HTR-8/SVneo (cell line): Measurements from ENCODE around the gene PTPRG.
"Not testable (repeated sequence)": the region's sequence is repeated elsewhere in the genome, so short reads cannot be mapped to it uniquely, and the experiment has no call there.

Source experiments
- DNase-seq: peaks from one replicate; pipeline ENCODE4 v3.0.0; 2011; ENCODE audit warnings: low spot score, mixed read lengths; ENCODE audit not compliant: insufficient read length
- FAIRE-seq: peaks from 2 replicates; lab custom pipeline; 2011; peaks lifted over from hg19 to GRCh38; lab: Jason Lieb, UNC

PTPRG gene

DNA sequence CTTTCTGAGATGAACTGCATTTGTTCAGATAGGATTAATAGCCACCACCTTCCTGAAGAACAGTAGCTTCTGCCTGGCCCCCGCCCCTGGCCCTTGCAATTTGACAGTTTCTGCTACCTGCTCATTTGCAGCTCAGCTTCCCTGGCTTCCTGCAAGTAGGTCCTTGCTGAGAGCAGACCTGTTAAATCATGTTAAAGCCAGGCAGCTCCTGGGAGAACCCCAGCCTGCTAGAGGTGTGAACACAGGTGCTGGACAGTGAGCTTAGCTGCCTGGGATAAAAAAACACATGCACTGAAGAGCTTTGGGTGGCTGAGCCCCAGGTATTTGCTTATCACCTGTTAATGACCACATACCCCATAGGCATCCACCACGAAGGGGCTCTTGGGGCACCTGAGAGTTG is 143.4 kb downstream of the PTPRG start:
- FAIRE-seq (no peak), DNase-seq (no peak)

DNA sequence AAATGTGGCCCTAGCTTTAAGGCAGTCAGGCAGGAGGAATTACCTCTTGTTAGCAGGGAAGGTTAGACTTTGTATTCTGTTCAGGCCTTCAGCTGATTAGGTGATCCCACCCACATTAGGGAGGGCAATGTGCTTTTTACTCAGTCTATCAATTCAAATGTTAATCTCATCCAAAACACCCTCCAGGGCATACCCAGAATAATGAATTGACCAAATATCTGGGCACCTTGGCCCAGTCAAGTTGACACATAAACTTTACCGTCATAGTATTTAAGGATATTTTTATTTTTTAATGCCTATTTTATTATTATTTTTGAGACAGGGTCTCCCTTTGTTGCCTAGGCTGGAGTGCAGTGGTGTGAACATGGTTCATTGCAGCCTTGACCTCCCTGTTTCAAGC is 146.1 kb downstream of the PTPRG start:
- FAIRE-seq (no peak), DNase-seq (no peak)

DNA sequence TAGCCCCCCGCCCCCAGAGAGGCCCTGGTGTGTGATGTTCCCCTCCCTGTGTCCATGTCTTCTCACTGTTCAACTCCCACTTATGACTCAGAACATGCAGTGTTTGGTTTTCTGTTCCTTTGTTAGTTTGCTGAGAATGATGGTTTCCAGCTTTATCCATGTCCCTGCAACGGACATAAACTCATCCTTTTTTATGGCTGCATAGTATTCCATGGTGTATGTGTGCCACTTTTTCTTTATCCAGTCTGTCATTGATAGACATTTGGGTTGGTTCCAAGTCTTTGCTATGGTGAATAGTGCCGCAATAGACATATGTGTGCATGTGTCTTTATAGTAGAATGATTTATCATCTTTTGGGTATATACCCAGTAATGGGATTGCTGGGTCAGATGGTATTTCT is 149.5 kb downstream of the PTPRG start:
- FAIRE-seq, DNase-seq: not testable (repeated sequence)

DNA sequence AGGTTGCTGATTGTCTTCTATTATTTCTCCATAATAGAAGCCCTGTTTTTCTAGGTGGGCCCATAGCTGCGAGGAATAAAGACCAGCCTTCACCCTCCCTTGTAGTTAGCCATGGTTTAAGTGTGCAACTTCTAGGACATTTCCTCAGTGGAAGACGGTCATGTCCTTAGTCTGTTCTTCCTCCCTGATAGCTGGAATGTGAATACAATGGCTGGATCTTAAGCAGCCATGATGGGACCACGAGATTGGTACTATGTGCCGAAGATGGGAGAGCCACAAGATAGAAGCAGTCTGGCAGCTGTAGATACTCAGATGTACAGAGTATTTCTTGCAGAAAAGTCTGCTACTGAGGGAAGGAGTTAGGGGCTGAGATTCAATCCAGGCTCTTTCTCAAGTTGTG is 152.9 kb downstream of the PTPRG start:
- DNase-seq (no peak), FAIRE-seq (no peak)

DNA sequence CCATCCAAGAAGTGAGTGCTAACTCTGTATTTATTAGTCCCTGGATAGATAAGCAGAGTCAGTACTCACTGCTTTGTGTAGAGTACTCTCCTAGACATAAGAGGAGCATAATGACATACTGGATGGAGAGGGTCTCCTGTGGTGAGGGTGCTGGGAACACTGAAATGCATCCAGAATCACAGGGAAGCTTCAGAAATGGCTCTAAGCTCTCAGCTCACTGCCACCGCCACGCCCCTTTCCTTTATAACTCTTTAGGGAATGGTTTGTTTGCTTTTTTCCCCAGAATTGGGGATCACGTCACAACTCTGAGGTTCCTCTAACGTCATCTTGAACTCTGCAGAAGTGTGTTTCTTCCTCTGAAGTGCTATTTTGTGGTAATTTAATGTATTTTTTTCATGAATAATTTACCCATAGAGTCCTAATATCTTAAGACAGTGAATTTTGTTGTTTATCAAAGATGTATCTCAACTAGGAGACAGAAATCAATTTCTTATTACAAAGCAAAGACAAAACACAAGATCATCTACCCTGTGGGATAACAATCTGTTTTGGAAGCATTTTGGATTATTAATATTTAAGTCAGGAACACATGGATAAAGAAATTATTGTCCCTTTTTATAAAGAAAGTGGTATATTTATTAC is 154.6 kb downstream of the PTPRG start:
- FAIRE-seq (no peak), DNase-seq (no peak)

DNA sequence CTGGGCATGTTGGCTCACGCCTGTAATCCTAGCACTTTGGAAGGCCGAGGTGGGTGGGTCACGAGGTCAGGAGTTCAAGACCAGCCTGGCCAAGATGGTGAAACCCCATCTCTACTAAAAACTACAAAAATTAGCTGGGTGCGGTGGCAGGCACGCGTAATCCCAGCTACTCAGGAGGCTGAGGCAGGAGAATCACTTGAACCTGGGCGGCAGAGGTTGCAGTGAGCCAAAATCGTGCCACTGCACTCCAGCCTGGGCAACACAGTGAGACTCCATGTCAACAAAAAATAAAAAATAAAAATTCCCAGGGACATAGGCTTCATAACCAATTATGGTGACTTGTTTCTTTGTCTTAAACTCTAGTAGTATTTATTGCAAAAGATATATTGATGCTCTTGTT is 155.3 kb downstream of the PTPRG start:
- not testable (repeated sequence) for DNase-seq, FAIRE-seq

DNA sequence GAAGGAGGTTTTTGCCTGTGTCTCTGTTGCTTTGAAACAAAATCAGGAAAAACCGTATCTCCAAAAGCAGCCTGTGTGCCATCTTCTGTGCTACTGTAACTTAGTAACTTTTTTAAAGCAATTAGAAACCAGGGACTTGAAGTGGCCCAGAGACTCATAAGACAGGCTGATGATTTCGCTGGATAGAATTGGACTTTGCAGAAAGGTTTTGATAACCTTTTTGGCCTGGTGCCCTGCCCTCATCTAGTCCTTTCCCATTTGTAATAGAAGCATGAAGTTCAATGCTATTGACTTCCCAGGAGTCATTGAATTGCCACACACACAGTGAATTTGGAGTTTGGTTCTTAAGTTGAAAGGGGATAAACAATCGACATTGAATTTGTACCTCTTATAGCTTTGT is 157.2 kb downstream of the PTPRG start:
- DNase-seq = no peak
- no peak for FAIRE-seq

DNA sequence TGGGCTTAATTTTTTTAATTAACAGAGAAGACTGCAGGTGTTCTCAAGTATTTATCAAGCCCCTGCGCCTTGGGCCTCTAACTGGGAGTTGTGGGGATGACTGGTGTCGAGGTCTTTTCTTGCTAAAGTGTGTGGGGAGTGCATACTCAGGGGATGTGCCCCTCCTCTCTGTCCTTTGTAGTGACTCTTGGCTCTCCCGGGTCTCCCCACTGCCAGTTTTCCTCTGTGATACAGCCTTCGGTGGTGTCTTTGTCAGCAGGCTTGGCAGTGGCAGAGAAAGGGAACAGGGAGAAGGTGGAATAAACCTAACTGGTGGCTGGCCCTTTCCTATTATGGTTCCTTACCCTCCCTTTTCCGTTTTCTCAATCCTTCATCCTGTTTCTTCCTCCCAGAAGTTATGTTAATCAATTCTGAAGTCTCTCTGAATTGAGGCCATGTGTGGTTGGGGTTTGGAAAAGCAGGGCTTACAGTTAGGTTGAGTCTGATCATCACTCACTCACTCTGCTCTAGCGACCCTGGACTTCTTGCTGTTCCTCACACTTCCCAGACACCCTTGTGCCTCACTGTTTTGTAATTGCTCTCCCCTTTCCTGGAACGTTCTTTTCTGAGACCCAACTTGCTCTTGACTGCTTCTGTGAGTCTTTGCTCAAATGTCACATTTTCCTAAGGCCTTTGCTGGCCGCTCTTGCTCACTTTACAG is 158.1 kb downstream of the PTPRG start:
- DNase-seq = no peak
- FAIRE-seq = no peak

DNA sequence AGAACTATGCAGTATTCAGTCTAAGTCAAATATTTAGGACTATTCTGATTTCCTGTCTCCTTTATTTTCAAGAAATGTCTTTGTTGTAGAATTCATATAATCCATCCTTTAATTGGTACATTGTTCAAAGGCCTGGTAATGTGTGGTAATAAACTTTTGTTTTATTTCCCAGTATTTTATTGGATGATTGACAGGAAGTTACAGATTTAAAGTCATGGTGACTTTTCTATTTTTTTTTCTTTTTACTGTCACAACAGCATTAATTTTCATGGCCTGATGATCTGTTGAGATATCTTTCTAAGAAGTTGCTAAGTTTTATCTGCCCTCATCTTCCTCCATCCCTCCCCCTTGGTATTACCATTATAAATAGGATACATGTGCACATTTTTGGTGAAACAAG is 161.7 kb downstream of the PTPRG start:
- no peak for FAIRE-seq

DNA sequence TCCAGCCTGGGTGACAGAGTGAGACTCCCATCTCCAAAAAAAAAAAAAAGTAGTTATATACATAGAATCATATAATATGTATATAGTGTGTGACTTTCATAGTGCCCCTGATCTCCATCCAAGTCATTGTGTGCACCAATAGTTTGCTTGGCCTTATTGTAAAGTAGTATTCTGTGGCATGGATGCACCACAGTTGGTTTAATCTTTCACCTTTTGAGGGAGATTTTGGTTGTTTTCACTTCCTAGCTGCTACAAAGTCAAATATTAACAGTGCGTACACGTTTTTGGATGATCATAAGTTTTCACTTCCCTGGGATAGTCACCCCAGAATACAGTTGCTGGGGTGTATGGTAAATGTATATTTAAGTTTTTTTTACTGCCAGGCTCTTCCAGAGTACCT is 162.8 kb downstream of the PTPRG start:
- DNase-seq = no peak
- no peak for FAIRE-seq

More for the DNA sequence above, 161.7 kb downstream of the PTPRG start:
- DNase-seq = no peak

DNA sequence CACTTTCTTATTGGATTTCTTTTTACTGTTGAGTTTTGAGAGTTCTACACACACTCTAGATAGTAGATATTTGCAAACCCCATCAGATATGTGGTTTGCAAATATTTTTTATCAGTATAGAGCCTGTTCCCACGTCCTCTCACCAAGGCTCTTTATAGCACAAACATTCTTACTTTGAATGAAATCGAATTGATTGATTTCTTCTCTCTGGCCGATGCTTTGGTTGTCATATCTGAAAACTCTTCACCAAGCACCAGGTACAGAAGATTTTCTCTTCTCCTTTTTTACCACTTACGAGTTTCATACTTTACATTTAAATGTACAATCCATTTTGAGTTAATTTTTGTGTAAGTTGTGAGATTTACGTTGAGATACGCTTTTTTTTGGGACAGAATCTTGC is 163.4 kb downstream of the PTPRG start:
- no peak for DNase-seq
- no peak for FAIRE-seq

DNA sequence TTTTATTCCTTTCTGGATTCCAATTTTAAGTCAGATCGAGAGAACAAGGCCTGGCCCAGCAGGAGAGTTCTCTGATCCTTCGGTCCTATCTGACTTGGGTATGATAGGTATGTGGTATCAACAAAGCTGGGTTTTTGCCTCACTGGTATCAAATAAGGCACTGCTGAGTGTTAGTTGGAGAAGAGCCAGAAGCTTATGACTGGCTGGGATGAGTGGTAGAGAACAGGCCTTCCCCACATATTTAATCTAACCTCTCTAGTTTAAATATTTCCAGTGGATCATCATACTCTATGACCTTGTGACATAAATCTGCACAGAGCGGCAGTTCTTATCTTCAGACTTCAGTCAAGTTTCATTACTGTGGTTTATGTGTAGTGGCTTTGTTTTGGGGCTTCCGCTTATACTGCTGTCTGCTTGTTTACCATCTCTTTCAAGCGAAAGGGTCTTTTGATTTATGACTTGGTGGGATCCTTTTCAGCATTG is 164.5 kb downstream of the PTPRG start:
- DNase-seq = peak; percentile 18

DNA sequence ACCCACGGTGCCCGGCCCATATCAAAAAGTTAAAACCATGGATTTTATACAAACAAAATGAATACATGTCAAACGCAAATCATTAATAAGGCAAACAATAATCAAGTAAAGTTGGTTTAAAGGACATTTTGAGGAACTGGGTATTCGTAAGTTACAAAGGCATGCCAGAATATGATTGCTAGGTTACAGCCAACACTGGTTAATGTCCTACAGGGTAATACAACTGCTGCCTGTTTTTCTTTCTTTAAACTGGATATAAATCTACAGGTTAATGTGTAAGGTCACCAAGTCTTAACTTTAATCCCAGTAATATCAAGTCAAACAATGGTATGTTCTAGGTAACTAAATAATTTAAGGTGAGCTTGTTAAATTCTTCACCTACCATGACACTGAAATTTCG is 166.1 kb downstream of the PTPRG start:
- FAIRE-seq (no peak), DNase-seq (no peak)

More for the DNA sequence above, 164.5 kb downstream of the PTPRG start:
- no peak for FAIRE-seq

DNA sequence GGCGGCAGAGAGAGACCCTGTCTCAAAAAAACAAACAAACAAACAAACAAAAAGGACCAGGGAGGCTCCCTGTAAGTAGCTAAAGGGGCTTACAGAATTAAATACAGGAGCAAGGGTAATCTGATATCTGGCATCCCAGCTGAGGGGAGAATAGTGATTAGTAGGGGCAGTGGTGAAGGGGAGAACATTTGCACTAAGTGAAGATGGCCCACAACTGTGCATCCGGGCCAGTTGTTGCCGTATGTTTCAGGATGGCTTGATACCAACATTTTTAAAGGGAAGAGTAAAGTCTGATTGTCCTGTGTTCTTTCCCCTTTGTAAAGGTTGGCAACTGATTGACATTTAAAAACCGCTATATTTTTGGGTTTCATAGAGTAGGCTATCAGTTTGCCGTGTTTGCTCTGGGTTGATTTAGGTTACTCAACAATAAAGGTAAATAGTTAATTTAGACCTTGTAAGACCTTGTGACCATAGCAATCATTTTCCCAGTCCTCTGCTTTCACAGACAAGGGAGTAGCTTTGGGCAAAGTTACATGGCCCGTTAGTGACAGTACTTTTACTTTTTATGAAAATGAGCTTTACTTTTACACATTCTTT is 167.8 kb downstream of the PTPRG start:
- DNase-seq = no peak
- FAIRE-seq = no peak

DNA sequence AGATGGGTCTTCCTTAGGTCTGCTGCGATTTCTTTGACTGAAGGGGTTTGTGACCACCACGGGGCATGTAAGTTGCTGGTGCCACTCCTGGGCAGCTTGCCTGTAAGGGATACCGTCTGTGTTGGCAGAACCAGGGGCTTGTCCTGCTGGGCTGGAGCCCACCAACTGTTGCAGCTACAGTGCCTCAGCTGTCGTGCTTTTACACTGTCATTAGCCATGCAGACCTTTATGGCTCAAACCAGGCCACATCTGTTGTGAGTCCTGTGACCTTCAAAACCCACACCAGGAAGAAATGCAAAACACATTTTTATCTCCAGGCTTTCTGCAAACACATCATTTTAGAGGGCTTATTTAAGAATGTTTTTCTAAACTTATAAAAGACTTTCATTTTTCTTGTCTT is 168.7 kb downstream of the PTPRG start:
- no peak for FAIRE-seq
- no peak for DNase-seq

DNA sequence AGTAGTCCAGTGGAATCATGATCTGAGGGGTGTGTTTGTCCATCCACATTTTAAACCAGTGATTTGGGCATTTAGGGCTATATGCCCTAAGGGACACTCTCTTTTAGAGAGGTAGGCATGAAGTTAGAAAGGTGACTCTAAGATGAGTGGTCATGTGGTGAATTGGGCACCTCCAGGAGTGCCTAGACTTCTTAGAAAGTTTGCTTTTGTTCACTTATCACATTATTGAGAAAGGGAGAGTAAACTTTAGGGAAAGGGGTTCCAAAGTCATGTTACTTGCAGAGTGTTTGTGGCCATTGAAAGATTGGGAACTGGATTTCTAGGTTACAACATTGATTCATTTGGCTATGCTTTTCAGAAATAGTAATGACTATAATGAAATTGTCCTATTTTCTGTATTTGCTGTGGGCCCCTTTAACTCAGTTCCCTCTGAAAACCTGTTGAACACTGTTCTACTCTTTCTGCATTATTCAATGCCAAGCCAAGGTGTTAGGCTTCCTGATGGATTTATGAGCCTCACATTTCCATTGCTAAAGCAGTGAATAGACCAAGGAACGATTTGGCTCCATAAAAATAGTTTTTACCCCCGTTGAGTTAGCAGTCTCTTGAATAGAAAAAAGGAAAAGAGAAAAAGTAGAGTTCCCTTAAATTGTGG is 169.3 kb downstream of the PTPRG start:
- FAIRE-seq (no peak), DNase-seq (no peak)

DNA sequence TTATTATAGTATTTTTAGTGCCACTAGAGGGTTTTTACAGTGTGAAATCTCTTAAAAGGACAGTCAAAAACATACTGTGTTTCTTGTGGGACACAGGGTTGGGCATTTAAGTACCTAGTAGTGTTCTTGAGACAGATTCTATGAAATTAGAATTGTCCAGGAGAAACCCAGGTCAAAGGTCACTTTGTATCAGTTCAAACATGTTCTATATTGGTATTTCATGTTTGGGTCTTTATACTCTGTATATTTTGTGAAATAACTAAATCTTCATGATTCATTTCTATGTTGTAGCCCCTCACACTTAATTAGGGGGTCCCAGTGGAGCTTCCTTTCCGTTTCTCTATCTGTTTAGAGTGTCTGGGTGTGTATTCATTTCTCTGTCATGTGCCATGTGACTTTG is 171.6 kb downstream of the PTPRG start:
- FAIRE-seq (no peak), DNase-seq (no peak)

DNA sequence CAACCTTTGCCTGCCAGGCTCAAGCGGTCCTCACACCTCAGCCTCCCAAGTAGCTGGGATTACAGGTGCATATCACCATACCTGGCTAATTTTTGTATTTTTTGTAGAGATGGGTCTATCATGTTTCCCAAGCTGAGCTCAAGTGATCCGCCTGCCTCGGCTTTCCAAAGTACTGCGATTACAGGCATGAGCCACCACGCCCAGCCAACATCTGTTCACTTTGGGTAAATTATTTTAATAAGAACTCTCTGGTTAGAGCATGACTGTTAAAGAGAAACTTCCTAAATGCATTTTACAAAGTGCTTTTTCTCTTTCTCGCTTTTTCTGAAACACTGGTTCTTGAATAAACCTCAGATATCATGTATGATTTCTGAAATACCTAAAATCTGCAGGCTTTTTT is 172.5 kb downstream of the PTPRG start:
- FAIRE-seq = no peak
- DNase-seq = no peak

DNA sequence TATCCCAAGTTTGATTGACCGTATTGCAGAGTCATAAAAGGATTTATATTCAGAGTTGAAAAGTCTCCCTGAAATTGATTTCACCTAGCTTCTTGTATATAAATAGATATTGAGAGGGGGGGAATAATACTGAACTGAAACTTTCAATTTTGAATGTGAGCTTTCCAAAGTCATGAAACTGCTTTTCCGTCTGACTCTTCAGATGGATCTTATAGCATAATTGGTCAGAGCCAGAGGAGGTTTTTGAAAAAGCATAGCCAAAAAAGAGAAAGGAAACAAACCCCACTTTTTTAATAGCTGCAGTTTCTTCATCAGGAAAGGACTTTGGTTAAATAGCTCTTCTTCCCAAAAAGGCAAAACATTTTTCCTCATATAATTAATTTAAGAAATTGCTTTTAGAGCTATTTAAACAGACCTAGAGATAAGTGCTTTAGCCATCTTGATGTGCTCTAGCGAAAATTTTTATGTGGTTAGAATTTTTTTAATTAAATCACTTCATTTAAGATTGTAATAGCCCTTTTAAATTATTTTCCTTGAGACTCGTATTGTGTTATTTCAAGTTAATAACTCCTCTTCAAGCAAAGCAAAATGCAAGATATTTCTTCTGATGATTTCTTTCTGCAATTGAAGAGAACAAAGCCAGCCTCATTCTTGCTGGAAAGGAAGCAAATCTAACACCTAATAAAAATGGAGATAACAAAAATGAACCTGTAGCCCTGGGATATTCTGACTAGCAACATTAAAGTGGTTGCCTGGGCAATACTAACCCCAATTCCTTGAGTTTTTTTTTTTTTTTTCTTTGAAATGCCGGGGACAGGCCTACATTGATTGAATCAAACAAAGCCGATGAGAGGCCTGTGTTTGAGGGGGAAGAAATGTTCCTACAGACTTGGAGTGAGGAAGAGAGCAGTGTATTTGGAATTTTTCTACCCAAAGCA is 173.6 kb downstream of the PTPRG start:
- FAIRE-seq = no peak
- DNase-seq = no peak

DNA sequence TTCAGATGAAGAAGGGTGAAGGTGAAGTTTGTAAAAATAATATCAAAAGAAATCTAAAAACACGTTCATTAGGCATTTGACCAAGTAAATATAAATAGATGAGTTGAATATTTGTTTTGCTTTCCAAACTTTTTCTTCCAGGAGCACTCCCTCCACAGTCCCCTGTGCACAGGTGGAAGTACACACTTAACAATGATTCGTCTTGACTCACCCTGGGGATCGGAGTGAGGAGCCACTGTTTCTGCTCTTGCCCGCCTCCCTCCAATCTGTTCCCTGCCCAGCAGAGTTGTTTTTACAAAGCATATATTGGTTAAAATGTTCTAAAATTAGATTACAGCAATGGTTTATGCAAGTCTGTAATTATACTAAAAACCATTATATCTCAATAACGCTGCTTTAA is 175.1 kb downstream of the PTPRG start:
- no peak for FAIRE-seq
- DNase-seq = no peak
